Smooth muscle cell of the brain vasculature (primary cell): ENCODE measurements around the gene OR5H15.
"Not testable (repeated sequence)": the region's sequence is repeated elsewhere in the genome, so short reads cannot be mapped to it uniquely, and the experiment has no call there.

ENCODE experiments used
- DNase-seq: peaks from one replicate; pipeline ENCODE4 v3.0.0-alpha.2; 2012; ENCODE audit warnings: low read depth, low spot score

Gene OR5H15

DNA sequence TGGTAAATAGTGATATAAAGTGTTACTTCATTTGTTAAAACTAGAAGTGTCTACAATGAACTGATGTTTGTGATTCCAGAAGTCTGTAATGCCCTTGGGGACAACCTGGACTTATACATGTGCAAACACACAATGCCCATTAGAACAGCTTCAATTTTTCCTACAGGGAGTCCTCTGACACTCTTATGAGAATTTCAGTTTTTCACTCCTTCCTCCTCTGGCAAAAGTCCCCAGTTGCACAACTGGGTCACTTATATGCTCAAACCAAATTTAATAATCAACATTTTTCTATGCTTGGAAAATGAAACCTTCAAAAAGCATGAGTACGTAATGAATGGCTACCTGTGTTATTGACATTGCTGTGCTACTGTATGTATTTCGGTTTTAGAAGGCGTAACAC is at the start of gene OR5H15:
OR5H15 (plus strand) TSS at position 301 of the 400 bp plus-strand sequence. CDS start 2,004 bp downstream, outside the sequence.
- DNase-seq = no peak

DNA sequence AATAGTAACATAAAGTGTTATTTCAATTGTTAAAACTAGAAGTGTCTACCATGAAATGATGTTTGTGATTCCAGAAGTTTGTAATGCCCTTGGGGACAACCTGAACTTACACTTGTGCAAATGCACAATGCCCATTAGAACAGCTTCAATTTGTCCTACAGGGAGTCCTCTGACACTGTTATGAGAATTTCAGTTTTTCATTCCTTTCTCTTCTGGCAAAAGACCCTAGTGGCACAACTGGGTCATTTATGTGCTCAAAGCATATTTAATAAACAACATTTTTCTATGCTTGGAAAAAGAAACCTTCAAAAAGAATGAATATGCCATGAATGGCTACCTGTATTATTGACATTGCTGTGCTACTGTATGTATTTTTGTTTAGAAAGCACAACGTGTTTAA is 36.1 kb upstream of the OR5H15 start, which contains the start of gene OR5H1:
OR5H1 (plus strand) TSS at position 301 of the 400 bp plus-strand sequence. CDS start 1,977 bp downstream, outside the sequence.
- no peak for DNase-seq

DNA sequence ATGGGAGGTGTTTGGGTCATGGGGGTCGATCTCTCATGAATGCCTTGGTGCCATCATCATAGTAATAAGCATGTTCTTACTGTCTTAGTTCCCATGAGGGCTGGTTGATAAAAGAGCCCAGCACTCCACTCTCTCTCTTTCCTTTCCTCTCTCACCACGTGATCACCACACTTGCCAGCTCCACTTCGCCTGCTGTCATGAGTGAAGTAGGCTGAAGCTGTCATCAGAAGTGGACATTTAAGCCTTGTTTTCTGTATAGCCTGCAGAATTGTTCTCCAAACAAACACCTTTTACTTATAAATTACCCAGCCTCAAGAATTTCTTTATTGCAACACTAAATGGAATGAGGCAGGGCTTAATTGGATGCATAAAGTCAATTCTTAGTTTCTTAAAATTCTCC is 29.9 kb upstream of the OR5H15 start:
- no peak for DNase-seq

DNA sequence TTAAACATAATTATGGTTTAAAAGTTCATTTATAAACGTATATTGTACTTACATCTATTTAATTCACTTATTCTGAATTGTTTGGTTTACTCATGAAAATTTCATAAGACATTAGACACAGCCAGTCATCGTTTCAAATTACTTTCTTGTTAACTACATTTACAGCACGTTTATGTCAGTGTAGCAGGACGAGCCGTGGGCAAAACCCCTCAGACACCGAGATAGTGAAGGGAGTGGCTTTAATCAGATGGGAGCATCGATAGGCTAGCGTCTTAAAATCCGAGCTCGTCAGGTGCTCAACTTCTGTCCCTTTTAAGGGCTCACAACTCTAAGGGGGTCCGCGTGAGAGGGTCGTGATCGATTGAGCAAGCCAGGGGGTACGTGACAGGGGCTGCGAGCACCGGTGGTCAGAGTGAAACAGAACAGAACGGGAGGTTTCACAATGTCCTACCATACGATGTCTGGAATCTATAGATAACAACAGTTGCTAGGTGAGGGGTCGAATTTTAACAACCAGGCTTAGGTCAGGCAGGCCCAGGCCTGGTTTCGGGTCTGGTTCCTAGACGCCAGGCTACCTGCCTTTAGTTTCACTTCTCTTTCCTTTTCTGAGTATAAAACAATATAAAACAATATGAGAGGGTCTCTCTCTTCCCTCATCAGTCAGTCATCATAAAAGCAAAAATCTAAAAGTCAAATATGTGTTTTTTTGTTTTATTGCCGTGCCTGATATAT is 28.5 kb upstream of the OR5H15 start:
- not testable (repeated sequence) for DNase-seq

DNA sequence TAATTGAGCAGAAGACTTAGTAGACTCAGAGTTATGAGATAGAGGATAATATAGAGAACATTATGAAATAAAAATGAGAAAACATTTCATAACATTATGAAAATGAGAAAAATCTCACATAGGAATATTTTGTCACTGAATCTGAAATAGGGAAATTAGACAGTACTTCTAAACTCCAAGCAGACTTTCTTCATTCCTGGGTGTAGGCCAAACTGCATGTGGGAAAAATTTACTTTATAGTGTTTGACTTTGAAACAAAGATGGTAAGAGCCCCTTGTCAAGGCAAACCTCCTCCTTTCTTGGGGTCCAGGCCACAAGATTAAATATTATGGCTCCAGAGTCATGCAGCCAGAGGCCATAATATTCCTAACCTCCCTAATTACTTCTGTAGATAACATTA is 26.0 kb upstream of the OR5H15 start:
- DNase-seq = no peak

DNA sequence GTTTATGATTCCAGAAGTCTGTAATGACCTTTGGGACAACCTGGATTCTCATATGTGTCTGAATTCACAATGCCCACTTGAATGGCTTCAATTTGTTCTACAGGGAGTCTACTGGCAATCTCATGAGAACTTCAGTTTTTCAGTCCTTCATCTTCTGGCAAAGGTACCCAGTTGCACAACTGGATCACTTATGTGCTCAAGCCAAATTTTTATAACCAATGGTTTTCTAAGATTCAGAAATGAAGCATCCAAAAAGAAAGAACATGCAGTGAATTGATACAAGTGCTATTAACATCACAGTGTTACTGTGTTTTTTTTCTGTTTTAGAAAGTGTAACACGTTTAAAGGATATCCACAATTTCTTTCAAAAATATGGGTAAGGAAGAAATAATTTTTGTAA is 19.3 kb upstream of the OR5H15 start, which contains the start of gene OR5H14:
OR5H14 (plus strand) TSS at position 301 of the 400 bp plus-strand sequence. CDS start 1,907 bp downstream, outside the sequence.
- DNase-seq = no peak

DNA sequence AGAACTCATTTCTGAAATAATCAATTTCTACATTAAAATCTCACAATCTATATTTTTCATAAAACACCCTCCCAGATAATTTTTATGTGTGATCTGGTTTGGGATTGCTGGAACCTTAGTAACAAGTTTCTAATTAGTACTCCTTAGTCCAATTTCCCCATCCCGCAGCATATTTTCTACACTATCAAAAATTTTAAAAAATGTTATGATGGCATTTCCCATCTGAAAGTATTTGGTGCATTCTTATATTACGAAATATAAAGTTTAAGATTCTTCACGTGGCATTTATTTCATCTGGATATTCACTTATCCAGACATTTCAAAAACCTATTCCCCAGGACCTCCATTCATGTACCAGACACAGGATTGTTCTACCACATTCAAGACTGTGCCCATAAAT is 17.7 kb upstream of the OR5H15 start:
- no peak for DNase-seq

DNA sequence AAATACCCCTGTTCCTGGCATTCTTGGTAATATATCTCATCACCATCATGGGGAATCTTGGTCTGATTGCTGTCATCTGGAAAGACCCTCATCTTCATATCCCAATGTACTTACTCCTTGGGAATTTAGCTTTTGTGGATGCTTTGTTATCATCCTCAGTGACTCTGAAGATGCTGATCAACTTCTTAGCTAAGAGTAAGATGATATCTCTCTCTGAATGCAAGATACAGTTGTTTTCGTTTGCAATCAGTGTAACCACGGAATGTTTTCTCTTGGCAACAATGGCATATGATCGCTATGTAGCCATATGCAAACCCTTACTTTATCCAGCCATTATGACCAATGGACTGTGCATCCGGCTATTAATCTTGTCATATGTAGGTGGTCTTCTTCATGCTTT is 17.0 kb upstream of the OR5H15 start:
- DNase-seq = not testable (repeated sequence)

DNA sequence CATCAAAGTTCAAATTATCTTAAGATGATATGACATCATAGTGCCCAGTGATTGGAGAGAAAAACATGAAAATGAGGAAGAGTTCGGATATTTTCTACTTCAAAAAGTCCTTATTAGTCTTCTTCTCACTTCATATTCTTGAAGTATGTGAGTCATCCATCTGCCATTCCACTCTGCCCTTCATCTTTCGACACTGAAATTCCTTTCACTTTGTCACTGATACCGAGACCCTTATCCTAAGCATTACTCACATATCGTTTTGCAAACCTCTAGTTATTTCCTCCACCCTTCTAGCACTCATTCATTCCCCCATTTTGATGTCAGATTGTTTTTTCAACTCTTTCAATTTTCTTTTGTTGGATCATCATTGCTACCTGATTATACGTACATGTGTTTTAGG is 15.3 kb upstream of the OR5H15 start:
- no peak for DNase-seq

DNA sequence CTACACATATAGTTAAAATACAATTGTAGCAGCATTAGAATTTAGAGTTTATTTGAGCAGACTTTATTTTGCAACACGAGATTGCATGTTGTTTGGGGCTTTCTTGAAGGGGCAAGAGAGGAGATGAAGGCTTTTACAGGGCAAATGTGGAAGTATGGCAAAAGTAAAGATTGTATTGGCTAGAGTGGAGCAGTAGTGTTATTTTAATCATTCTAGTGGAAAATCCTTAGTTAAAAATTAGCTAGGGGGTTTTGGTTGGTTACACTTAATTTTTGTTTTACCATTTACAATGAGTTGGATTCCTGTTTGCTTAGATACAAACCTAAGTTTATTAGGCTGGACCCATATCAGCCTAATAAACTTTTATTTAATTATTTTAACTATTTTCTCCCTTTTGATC is 4.6 kb downstream of the OR5H15 start:
- DNase-seq = no peak

DNA sequence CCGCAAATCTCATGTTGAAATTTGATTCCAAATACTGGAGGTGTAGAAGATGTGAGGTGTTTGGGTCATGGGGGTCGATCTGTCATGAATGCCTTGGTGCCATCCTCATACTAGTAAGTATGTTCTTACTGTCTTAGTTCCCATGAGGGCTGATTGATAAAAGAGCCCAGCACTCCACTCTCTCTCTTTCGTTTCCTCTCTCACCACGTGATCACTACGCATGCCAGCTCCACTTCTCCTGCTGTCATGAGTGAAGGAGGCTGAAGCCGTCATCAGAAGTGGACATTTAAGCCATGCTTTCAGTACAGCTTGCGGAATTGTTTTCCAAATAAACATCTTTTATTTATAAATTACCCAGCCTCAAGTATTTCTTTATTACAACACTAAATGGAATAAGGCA is 6.1 kb downstream of the OR5H15 start:
- no peak for DNase-seq

DNA sequence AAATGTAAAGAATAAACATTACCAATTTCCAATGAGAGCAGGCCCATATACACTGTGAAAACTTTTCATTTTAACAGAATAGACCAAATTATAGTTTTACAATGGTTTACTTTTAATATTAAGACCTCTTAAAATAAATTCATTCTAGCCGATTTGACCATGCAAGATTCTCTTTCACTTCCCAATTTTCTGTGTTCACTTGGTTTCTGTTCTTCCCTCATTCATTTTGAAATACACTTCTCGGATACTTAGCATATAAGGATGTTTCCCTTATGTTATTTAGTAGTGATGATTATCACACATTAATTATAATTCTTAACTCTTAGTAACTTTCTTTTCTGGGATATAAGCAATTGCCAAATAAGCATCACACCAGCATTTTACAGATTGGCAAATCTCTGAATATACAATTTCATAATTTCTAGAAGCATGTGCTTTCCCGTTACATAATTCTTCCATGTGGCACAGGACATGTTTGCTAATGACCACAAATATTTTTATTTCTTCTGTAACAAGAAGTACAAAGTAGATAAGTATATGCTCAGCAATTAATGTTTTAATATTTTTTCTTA is 13.9 kb downstream of the OR5H15 start:
- no peak for DNase-seq

DNA sequence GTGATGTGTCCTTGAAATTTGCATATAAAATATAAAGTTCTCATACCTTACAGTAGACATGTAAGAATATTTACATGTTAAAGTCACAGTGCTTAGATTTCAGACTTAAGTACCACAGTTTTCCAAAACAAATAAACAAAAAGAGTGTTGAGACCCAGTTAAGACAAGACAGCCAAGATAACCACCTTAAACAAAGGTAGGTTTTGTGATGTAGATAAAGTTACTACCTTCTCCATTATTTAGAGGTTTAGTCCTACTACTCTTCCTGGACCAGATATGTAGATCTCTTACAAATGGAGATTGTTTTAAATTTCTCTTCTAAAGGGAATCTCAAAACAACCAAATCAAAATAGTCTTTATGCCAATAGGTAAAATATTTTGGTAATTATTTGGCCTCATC is 15.7 kb downstream of the OR5H15 start:
- no peak for DNase-seq

DNA sequence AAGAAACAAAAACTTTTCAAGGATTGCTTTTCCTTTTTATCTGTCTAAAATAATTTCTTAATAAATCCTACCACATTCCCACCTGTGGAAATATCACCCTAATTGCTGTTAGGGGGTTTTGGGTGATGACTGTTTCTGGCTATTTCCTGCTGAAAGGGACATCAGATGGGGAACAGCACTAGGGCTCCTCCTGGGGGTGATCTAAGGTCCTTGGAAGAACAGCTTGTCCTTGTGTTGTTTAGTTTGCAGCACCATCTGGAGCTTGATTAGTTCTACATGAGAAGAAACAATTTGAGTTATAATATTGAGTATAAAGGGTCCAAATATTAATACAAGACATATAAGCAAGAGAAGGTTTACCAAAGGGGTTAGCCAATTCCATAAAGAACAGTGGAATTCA is 18.7 kb downstream of the OR5H15 start:
- no peak for DNase-seq

DNA sequence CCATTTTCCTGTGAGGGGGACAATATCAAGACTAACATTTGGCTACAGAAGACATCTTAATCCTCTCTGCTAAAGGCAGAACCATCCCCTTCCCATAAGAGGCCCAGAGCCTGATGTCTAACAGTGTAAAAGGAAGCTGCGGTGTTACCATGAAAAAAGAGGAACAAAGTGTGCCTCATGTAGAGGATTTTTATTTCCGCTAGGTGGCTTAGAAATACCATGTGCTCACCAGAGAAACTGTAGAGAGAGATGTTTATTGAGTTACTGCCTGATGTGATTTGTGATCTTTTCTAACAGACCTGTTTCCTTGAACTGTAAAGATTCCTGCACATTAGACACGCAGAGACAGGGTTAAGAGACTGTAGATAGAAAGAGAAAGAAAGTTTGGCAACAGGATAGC is 22.0 kb downstream of the OR5H15 start:
- no peak for DNase-seq

DNA sequence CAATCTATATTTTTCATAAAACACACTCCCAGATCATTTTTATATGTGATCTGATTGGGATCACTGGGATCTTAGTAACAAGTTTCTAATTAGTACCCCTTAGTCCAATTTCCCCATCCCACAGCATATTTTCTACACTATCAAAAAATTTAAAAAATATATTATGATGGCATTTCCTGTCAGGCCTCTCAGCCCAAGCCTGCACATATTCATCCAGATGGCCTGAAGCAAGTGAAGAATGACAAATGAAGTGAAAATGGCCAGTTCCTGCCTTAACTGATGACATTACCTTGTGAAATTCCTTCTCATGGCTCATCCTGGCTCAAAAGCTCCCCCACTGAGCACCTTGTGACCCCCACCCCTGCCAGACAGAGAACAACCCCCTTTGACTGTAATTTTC is 24.4 kb downstream of the OR5H15 start:
- DNase-seq = not testable (repeated sequence)

DNA sequence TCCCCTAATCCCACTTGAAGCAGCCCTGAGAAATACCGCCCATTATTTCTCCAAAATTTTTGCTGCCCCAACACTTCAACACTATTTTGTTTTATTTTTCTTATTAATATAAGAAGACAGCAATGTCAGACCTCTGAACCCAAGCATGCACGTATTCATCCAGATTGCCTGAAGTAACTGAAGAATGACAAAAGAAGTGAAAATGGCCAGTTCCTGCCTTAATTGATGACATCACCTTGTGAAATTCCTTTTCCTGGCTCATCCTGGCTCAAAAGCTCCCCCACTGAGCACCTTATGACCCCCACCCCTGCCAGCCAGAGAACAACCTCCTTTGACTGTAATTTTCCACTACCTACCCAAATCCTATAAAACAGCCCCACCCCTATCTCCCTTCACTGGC is 29.8 kb downstream of the OR5H15 start:
- not testable (repeated sequence) for DNase-seq

DNA sequence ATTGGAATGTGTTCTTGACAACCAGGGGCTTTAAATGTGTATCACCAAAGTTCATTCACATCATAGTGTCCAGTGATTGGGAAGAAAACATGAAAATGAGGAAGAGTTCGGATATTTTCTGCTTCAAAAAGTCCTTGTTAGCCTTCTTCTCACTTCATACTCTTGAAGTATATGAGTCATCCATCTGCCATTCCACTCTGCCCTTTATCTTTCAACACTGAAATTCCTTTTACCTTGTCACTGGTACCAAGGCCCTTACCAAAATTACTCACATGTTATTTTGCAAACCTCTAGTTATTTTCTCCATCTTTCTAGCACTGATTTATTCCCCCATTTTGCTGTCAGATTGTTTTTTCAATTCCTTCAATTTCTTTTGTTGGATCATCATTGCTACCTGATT is 32.5 kb downstream of the OR5H15 start:
- no peak for DNase-seq

DNA sequence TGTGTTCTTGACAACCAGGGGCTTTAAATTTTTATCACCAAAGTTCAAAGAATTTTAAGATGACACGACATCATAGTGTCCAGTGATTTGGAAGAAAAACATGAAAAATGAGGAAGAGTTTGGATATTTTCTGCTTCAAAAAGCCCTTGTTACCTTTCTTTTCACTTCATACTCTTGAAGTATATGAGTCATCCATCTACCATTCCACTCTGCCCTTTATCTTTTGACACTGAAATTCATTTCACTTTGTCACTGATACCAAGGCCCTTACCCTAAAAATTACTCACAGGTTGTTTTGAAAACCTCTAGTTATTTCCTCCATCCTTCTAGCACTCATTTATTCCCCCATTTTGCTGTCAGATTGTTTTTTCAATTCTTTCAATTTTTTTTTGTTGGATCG is 42.7 kb downstream of the OR5H15 start:
- no peak for DNase-seq

DNA sequence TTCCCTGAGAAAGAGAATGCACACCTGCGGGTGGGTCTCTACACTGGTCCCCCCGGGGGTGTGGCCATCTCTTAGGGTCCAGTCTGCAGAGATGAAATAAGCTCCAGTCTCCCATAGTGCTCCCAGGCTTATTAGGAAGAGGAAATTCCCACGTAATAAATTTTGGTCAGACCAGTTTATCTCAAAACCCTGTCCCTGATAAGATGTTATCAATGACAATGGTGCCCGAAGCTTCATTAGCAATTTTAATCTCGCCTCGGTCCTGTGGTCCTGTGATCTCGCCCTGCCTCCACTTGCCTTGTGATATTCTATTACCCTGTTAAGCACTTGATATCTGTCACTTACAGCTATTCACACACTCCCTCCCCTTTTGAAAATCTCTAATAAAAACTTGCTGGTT is 46.8 kb downstream of the OR5H15 start:
- no peak for DNase-seq

DNA sequence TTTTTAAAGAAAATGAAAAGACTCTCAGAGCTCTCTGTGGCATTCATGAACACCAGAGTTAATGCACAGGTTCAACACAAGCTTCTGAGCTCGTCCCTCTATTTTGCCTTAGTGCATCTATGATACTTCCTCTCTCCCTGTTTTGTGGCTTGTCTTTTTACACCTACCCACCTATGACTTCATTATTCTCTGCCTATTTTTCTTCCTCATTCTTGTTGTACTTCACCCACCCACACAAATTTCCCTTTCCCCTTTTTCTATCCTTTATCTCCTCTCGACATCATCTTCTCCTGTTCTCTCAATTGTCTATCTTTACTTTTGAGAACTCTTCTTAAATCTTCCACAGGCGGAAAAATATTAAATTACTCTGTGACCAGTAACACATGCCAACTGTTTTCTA is 48.6 kb downstream of the OR5H15 start:
- no peak for DNase-seq
